HG02938 (cell line): ENCODE measurements around the gene KRT83.

Experiments
- ATAC-seq: cut with Tn5 transposase; IDR thresholded peaks from one replicate; pipeline ENCODE4 v1.9.1; 2021; ENCODE audit warnings: mild to moderate bottlenecking, moderate library complexity; ENCODE audit not compliant: unreplicated experiment

Gene KRT83

GRCh38 chr12:52268212-52268611, 53.0 kb downstream of the KRT83 start:
- no peak for ATAC-seq

DNA sequence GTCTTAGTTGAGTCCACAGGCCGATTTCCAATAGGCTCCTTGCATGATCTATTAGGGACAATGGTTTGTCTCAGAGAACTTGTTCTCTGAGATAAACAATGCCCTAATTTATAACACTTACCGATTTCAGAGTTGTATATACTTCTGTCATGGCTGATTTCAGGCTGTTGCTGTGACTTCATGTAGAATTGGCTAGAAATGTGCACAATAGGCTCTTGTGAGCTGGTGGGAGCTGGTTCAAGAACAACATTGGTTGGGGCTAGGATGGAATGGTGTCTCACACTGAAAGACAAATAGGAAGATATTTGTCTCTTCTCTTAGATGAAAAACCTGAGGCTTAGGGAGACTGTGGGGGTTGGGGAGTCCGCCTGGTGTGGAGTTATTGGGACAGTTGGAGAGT, 53.5 kb downstream of the KRT83 start:
- ATAC-seq = no peak

DNA sequence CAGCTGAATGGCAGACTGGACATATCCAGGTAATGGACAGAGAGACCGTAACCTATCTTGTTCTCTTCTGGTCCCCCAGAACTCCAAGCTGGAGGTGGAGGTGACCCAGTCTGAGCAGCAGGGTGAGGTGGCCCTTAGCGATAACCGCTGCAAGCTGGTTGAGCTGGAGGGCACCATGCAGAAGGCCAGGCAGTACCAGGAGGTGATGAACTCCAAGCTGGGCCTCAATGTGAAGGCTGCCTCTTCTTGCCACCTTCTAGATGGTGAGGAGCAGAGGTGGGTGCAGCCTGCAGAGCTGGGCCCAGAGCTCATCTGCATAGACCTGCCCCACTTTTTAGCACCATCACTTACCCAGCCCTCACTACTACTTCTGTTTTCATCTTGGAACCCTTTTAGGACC, 53.9 kb downstream of the KRT83 start:
- ATAC-seq = no peak

- no peak for ATAC-seq
Measured at GRCh38 chr12:52266514-52266913, 54.7 kb downstream of the KRT83 start.

DNA sequence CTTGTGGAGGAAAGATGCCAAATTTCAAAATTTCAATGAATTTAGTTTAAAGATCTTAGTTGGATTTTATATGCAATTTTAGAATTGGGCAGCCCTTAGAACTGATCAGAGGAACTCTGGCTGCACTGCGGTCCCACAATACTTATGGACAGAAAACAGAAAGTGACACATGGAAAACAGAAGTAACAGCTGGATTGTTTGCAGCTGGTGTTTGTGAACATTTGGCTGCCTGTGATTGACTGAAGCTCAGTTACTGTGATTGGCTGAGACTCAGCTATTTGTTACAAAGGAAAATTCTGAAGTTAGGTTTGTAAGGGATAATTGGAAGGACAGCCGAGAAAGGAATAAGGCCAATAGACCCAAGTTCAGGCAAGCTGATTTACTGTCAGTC, 56.8 kb downstream of the KRT83 start:
- ATAC-seq = no peak
